OCI-LY1 (cell line): ENCODE data around the gene DLAT.

ENCODE experiments used
- H2AFZ ChIP-seq: fragments of 200-600 bp; sonication (generic), shearing (Covaris generic); 2 replicates; pipeline ENCODE4 v1.6.0; 2014; ENCODE audit warnings: antibody characterized with exemption, mild to moderate bottlenecking, low read length
- H3F3A ChIP-seq: fragments of 200-600 bp; sonication (generic), shearing (Covaris generic); 2 replicates; pipeline ENCODE4 v1.6.0; 2014; ENCODE audit warnings: mild to moderate bottlenecking, antibody characterized with exemption, low read length, moderate library complexity; ENCODE audit not compliant: insufficient read depth
- H3K27ac ChIP-seq: fragments of 200-600 bp; sonication (generic); 2 replicates; pipeline ENCODE4 v1.5.1; 2014; ENCODE audit warnings: low read length, mixed run types, mild to moderate bottlenecking, low read depth; ENCODE audit not compliant: poor library complexity, severe bottlenecking
- H3K27me3 ChIP-seq: fragments of 200-600 bp; sonication (generic); 2 replicates; pipeline ENCODE4 v1.6.0; 2014; ENCODE audit warnings: antibody characterized with exemption, mild to moderate bottlenecking, low read length, moderate library complexity; ENCODE audit not compliant: insufficient read depth
- H3K36me3 ChIP-seq: fragments of 200-600 bp; sonication (generic); 2 replicates; pipeline ENCODE4 v1.6.1; 2014; ENCODE audit warnings: mild to moderate bottlenecking, antibody characterized with exemption, low read length, moderate library complexity, mixed read lengths; ENCODE audit not compliant: insufficient read depth
- H3K4me1 ChIP-seq: fragments of 200-600 bp; sonication (generic); 2 replicates; pipeline ENCODE4 v1.5.1; 2014; ENCODE audit warnings: mild to moderate bottlenecking, low read length, moderate library complexity; ENCODE audit not compliant: insufficient read depth, severe bottlenecking
- H3K4me2 ChIP-seq: fragments of 200-600 bp; sonication (generic), shearing (Covaris generic); 2 replicates; pipeline ENCODE4 v1.6.1; 2014; ENCODE audit warnings: low read length
- H3K4me3 ChIP-seq: fragments of 200-600 bp; sonication (generic); 2 replicates; pipeline ENCODE4 v1.5.1; 2014; ENCODE audit warnings: low read length, low read depth, mild to moderate bottlenecking, mixed read lengths; ENCODE audit not compliant: poor library complexity, severe bottlenecking
- H3K79me2 ChIP-seq: fragments of 200-600 bp; shearing (Covaris generic); 2 replicates; pipeline ENCODE4 v1.6.1; 2016; ENCODE audit warnings: mixed run types, low read length, mixed read lengths; ENCODE audit not compliant: insufficient read depth
- H3K9ac ChIP-seq: fragments of 200-600 bp; sonication (generic), shearing (Covaris generic); 2 replicates; pipeline ENCODE4 v1.6.1; 2014; ENCODE audit warnings: mild to moderate bottlenecking, low read length, mixed read lengths
- H3K9me2 ChIP-seq: fragments of 200-600 bp; sonication (generic), shearing (Covaris generic); 2 replicates; pipeline ENCODE4 v1.6.1; 2014; ENCODE audit warnings: low read depth, mild to moderate bottlenecking, low read length, mixed read lengths
- H3K9me3 ChIP-seq: fragments of 200-600 bp; shearing (Covaris generic); 2 replicates; pipeline ENCODE4 v1.6.1; 2014; ENCODE audit warnings: low read length, mixed read lengths
- H4K20me1 ChIP-seq: fragments of 200-600 bp; sonication (generic), shearing (Covaris generic); 2 replicates; pipeline ENCODE4 v1.6.0; 2016; ENCODE audit warnings: mild to moderate bottlenecking, low read length; ENCODE audit not compliant: insufficient read depth
- EZH2 ChIP-seq: fragments of 200-600 bp; sonication (generic), shearing (Covaris generic); IDR thresholded peaks from 2 replicates; pipeline ENCODE4 v1.8.0; 2017; ENCODE audit warnings: borderline replicate concordance, mixed run types, mild to moderate bottlenecking, antibody characterized with exemption, low read length, moderate library complexity, mixed read lengths
- TF ChIP-seq, protein P1 (sequence below): fragments of 200-600 bp; sonication (generic), shearing (Covaris generic); IDR thresholded peaks from 2 replicates; pipeline ENCODE4 v1.5.1; 2017; ENCODE audit warnings: mild to moderate bottlenecking, antibody characterized with exemption, low read length, moderate library complexity, mixed read lengths

Gene DLAT

DNA sequence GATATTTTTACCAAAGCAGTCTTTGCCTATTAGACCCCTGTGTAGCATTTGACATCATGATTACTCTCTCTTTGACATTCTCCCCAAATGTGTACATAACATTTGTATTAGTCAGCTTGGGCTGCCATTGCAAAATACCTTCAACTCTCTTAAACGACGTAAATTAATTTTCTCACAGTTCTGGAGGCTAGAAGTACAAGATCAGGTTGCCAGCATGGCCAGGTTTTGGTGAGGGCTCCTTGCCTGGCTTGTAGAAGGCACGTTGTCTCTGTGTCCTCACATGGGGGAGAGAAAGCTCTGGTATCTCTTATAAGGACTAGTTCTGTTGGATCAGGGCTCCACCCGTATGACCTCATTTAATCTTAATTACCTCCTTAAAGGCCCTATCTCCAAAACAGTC lies 12.3 kb upstream of the DLAT start:
- TF ChIP-seq, protein P1, sequence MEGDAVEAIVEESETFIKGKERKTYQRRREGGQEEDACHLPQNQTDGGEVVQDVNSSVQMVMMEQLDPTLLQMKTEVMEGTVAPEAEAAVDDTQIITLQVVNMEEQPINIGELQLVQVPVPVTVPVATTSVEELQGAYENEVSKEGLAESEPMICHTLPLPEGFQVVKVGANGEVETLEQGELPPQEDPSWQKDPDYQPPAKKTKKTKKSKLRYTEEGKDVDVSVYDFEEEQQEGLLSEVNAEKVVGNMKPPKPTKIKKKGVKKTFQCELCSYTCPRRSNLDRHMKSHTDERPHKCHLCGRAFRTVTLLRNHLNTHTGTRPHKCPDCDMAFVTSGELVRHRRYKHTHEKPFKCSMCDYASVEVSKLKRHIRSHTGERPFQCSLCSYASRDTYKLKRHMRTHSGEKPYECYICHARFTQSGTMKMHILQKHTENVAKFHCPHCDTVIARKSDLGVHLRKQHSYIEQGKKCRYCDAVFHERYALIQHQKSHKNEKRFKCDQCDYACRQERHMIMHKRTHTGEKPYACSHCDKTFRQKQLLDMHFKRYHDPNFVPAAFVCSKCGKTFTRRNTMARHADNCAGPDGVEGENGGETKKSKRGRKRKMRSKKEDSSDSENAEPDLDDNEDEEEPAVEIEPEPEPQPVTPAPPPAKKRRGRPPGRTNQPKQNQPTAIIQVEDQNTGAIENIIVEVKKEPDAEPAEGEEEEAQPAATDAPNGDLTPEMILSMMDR, result no peak
- TF ChIP-seq EZH2, result no peak
- H3K36me3 ChIP-seq, result no peaks in the 10 kb centered on the region
- no peak overlapping the region for H3K4me2 ChIP-seq
- H4K20me1 ChIP-seq, result no peaks in the 10 kb centered on the region
- H3K4me3 ChIP-seq, result no peak overlapping the region
- no peaks in the 10 kb centered on the region for H3K9me2 ChIP-seq
- no peaks in the 10 kb centered on the region; the same call in 1 of the 2 replicates for H3F3A ChIP-seq
- H3K9me3 ChIP-seq, result no peaks in the 10 kb centered on the region
- no peak overlapping the region for H3K27ac ChIP-seq
- peaks cover 8% of the 10 kb centered on the region for H3K4me1 ChIP-seq
- H2AFZ ChIP-seq, result no peak overlapping the region
- no peak overlapping the region for H3K9ac ChIP-seq
- no peaks in the 10 kb centered on the region for H3K27me3 ChIP-seq
- H3K79me2 ChIP-seq, result no peaks in the 10 kb centered on the region

GRCh38 chr11:112013497-112014164 lies 11.6 kb upstream of the DLAT start:
- H3K4me1 ChIP-seq, result peaks cover 8% of the 10 kb centered on the region
- H3K27me3 ChIP-seq, result no peaks in the 10 kb centered on the region
- H3K27ac ChIP-seq, result no peak overlapping the region
- no peaks in the 10 kb centered on the region for H3K36me3 ChIP-seq
- H4K20me1 ChIP-seq, result no peaks in the 10 kb centered on the region
- no peaks in the 10 kb centered on the region for H3K9me3 ChIP-seq
- no peak overlapping the region for H3K4me2 ChIP-seq
- H3K9me2 ChIP-seq, result no peaks in the 10 kb centered on the region
- H3F3A ChIP-seq, result no peaks in the 10 kb centered on the region; the same call in 1 of the 2 replicates
- no peak overlapping the region for H3K9ac ChIP-seq
- TF ChIP-seq EZH2, result no peak
- H2AFZ ChIP-seq, result no peak overlapping the region
- no peaks in the 10 kb centered on the region for H3K79me2 ChIP-seq
- H3K4me3 ChIP-seq, result no peak overlapping the region

DNA sequence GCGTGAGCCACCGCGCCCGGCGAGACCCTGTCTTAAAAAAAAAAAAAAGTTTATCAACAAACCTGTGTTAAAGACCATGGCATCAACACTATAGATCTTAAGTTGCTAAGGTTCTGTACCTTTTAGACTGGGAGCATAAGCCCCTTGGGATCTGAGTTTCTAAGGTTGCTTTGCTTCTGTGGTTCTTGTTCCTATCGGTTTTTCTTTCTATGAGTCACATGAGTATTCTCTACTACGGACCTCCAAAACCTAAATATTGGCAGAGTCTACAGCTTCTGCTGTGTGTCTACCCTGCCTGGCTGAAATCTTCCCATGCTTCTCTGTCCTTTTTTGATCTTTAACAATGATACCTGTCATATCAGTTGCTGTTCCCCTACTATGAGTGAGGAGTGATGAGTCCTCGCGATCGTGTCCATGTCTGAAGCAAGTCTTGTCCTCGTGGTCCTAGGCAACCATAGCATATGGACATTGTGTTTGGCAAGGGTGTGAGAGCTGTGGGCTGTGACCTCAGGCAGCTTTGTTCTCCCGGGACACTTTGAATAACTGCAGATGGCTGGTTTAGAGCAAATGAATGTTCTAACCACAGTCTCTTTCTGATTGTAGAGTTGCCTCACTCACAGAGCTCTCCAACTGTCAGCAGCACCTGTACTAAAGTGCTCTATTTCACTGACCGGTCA lies 9.0 kb upstream of the DLAT start:
- Histone ChIP-seq H3K9ac (no peak overlapping the region), H3K79me2 (no peaks in the 10 kb centered on the region), H2AFZ (no peak overlapping the region), H3K27ac (no peak overlapping the region), H3K9me3 (no peaks in the 10 kb centered on the region), H4K20me1 (no peaks in the 10 kb centered on the region), H3K36me3 (peaks cover 16% of the 10 kb centered on the region), H3K9me2 (no peaks in the 10 kb centered on the region), H3K4me1 (peaks cover 8% of the 10 kb centered on the region), H3K4me2 (no peak overlapping the region), H3K4me3 (no peak overlapping the region), H3K27me3 (no peaks in the 10 kb centered on the region), H3F3A (no peaks in the 10 kb centered on the region; the same call in 1 of the 2 replicates)
- TF ChIP-seq, protein P1, result no peak
